ENCODE data around the gene GOSR2. TPM values are rescaled to one million over a fixed set of nuclear protein-coding genes. Genes with fewer than 3 reads are reported as not detected.
A peak's percentile ranks its signal among the peaks of the same experiment; 100 is the strongest.
"Not testable (repeated sequence)": the region's sequence is repeated elsewhere in the genome, so short reads cannot be mapped to it uniquely, and the experiment has no call there.

Gene GOSR2
- polyA plus RNA-seq, 4 donors = 43.3 to 59.4 (median 55.2) TPM

GRCh38 chr17:46928467-46929261 is 5.7 kb downstream of the GOSR2 start:
- DNase-seq (ENCODE audit: low read depth in 4 of 4, low spot score in 3 of 4) = no peak

- DNase-seq (ENCODE audit: low read depth in 4 of 4, low spot score in 3 of 4) = no peak
These were observed 6.5 kb downstream of the GOSR2 start for GRCh38 chr17:46929413-46929812.

GRCh38 chr17:46930051-46930450 is 7.1 kb downstream of the GOSR2 start:
- DNase-seq (ENCODE audit: low read depth in 4 of 4, low spot score in 3 of 4) = no peak

GRCh38 chr17:46931596-46931995 is 8.6 kb downstream of the GOSR2 start:
- no peak for DNase-seq (ENCODE audit: low read depth in 4 of 4, low spot score in 3 of 4)

GRCh38 chr17:46935658-46936266 is 12.8 kb downstream of the GOSR2 start:
- DNase-seq (ENCODE audit: low read depth in 4 of 4, low spot score in 3 of 4) = no peak

- peak in 3 of 4 donors; percentile 61 to 68 (median 65) for DNase-seq (ENCODE audit: low read depth in 4 of 4, low spot score in 3 of 4)
These were observed 17.9 kb downstream of the GOSR2 start for GRCh38 chr17:46940692-46941404.

- peak in 1 of 4 donors; percentile 54 for DNase-seq (ENCODE audit: low read depth in 4 of 4, low spot score in 3 of 4)
These were observed 19.7 kb downstream of the GOSR2 start for GRCh38 chr17:46942441-46943217.

- no peak for DNase-seq (ENCODE audit: low read depth in 4 of 4, low spot score in 3 of 4)
These were observed 20.2 kb downstream of the GOSR2 start for GRCh38 chr17:46943218-46943500.

- no peak for DNase-seq (ENCODE audit: low read depth in 4 of 4, low spot score in 3 of 4)
These were observed 20.8 kb downstream of the GOSR2 start for GRCh38 chr17:46943501-46944393.

GRCh38 chr17:46944931-46945330 is 22.0 kb downstream of the GOSR2 start:
- DNase-seq (ENCODE audit: low read depth in 4 of 4, low spot score in 3 of 4) = no peak

GRCh38 chr17:46947216-46947615 is 24.3 kb downstream of the GOSR2 start:
- DNase-seq (ENCODE audit: low read depth in 4 of 4, low spot score in 3 of 4) = no peak

GRCh38 chr17:46948544-46948943 is 25.6 kb downstream of the GOSR2 start:
- no peak for DNase-seq (ENCODE audit: low read depth in 4 of 4, low spot score in 3 of 4)

- DNase-seq (ENCODE audit: low read depth in 4 of 4, low spot score in 3 of 4) = no peak
These were observed 26.6 kb downstream of the GOSR2 start for GRCh38 chr17:46949291-46950174.

GRCh38 chr17:46950342-46950996 is 27.5 kb downstream of the GOSR2 start:
- DNase-seq (ENCODE audit: low read depth in 4 of 4, low spot score in 3 of 4) = no peak

- no peak for DNase-seq (ENCODE audit: low read depth in 4 of 4, low spot score in 3 of 4)
These were observed 28.1 kb downstream of the GOSR2 start for GRCh38 chr17:46950997-46951621.

- no peak for DNase-seq (ENCODE audit: low read depth in 4 of 4, low spot score in 3 of 4)
These were observed 28.7 kb downstream of the GOSR2 start for GRCh38 chr17:46951706-46952105.

GRCh38 chr17:46952115-46952514 is 29.2 kb downstream of the GOSR2 start:
- DNase-seq (ENCODE audit: low read depth in 4 of 4, low spot score in 3 of 4) = no peak

- DNase-seq (ENCODE audit: low read depth in 4 of 4, low spot score in 3 of 4) = not testable (repeated sequence)
These were observed 30.2 kb downstream of the GOSR2 start for GRCh38 chr17:46953191-46953590.
